ENCODE data around the gene ZBTB11.
"Not testable (repeated sequence)": the region's sequence is repeated elsewhere in the genome, so short reads cannot be mapped to it uniquely, and the experiment has no call there.

The ZBTB11 gene, protein sequence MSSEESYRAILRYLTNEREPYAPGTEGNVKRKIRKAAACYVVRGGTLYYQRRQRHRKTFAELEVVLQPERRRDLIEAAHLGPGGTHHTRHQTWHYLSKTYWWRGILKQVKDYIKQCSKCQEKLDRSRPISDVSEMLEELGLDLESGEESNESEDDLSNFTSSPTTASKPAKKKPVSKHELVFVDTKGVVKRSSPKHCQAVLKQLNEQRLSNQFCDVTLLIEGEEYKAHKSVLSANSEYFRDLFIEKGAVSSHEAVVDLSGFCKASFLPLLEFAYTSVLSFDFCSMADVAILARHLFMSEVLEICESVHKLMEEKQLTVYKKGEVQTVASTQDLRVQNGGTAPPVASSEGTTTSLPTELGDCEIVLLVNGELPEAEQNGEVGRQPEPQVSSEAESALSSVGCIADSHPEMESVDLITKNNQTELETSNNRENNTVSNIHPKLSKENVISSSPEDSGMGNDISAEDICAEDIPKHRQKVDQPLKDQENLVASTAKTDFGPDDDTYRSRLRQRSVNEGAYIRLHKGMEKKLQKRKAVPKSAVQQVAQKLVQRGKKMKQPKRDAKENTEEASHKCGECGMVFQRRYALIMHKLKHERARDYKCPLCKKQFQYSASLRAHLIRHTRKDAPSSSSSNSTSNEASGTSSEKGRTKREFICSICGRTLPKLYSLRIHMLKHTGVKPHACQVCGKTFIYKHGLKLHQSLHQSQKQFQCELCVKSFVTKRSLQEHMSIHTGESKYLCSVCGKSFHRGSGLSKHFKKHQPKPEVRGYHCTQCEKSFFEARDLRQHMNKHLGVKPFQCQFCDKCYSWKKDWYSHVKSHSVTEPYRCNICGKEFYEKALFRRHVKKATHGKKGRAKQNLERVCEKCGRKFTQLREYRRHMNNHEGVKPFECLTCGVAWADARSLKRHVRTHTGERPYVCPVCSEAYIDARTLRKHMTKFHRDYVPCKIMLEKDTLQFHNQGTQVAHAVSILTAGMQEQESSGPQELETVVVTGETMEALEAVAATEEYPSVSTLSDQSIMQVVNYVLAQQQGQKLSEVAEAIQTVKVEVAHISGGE

DNA sequence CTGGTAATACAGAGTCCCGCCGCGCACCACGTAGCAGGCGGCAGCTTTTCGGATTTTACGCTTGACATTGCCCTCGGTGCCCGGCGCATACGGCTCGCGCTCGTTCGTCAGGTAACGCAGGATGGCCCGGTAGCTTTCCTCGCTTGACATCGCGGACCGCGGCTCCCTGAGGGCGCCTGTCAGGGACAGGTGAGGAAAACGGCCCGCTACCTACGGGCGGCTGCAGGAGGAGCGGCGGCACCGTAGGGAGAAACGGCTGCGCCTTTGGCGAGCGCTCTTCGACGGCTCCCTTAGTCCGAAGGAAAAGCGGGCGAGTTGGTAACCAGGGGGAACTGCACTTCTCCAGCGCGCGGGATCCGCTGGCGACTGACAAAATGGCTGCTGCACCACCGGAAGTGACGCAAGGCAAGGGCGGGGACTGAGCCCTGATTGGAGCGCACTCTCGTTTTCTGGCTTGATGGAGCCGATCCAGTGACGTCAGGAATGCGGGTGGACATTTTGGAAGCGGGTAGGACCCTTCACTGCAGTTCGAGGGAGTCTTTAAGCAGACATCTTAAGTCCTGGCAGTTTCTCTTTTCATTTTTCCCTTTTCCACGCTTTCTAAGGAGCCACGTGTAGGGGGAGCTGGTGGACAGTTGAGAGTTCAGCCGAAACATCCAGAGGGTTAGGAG, at the start of gene ZBTB11:
ZBTB11 (minus strand) TSS at position 368 of the 671 bp plus-strand sequence; CDS start at position 150, 218 bp downstream.
- peak; percentile 99 to 100 for DNase-seq (ENCODE audit: low read depth in 2 of 2)

DNA sequence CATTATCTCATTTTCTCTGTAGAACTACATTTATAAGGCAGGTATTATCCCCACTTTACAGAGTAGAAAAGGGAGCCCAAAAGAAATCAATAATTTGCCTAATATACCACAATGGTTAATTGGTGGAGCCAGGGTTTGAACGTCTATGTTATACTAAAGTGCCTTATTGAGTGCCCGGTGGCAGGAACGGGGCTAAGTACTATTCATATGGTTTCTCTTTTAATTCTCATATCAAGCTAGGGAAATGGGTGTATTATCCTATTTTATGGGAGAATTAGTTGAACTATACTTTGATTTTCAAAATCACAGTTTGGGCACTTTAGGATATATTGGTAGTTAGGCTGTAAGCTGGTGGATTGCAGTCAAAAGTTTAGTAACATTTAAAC, 49.0 kb upstream of the ZBTB11 start:
- DNase-seq (ENCODE audit: low read depth in 2 of 2), result no peak

DNA sequence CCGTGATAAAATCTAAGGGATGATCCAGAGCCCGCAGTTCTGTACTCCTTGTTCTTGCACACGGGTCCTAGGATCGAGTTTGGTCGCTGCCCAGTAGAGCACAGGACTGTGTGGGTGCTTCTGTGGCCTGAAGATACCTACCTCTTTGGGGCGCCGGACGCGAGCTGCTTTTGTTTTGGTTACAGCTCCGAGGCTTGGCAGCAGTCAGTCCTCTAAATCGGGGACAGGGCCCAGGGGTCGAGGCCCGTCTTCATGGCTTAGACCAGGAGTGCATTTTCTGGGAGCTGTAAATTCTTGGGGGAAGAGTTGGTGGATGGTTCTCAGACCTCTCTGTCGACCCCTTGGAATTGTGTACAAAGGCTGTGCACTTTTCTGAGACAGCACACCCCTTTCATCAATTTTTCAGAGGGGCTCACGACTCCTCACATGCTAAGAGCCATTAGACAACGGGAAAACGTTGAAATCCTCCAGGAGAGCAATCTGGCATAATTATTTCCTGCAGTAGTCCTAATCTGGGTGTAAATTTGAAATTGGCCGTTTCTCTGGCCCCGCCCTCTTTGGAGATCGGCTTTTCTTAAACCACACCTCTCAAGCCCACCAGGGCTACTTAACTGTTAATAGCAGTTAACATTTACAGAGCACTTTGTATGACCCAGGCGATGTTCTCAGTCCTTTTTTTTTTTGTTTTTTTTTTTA, 48.4 kb upstream of the ZBTB11 start:
- DNase-seq (ENCODE audit: low read depth in 2 of 2), result peak; percentile 8 to 9

DNA sequence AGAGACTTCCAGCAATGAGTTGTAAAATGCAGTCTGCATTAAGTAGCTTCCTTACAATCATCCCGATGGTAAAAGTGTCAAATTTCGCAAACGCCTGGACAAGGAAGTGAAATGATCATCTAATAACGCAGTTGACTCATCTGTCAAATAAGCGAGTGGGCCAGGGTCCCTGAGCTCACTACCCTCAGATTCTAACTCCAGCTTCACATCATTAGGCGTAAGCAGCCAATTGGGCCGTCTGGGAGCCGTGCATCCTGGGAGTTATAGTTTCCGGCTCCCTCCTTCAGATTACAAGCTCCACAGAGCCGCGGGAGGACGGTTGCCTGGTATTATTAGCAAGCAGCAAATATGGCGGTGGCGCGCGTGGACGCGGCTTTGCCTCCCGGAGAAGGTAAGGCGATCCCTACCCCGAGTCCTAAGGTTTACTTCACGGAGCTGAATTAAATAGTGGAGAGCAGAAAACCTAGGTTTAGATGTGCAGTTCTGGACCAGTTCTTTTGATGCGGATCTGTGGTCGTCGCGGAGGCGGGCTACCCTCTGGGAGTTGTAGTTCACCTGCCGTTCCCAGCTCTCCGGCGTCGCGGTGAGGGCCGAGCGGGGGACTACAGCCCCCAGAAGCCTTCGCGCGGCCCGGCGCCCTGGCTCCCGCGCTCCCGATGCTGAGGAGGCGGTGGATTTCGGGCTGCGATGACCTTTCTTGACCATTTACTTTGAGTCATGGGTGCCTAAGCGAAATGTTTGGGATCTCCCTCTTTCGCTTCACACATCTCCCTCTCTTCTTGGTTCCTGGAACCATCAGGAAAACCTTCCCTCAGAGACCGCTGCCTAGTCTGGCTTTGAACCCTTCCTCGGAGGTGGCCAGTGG, 47.6 kb upstream of the ZBTB11 start, which contains the start of gene CEP97:
CEP97 (plus strand) TSS at position 286 of the 865 bp plus-strand sequence; CDS start at position 349, 63 bp downstream.
- peak; percentile 75 to 77 for DNase-seq (ENCODE audit: low read depth in 2 of 2)

DNA sequence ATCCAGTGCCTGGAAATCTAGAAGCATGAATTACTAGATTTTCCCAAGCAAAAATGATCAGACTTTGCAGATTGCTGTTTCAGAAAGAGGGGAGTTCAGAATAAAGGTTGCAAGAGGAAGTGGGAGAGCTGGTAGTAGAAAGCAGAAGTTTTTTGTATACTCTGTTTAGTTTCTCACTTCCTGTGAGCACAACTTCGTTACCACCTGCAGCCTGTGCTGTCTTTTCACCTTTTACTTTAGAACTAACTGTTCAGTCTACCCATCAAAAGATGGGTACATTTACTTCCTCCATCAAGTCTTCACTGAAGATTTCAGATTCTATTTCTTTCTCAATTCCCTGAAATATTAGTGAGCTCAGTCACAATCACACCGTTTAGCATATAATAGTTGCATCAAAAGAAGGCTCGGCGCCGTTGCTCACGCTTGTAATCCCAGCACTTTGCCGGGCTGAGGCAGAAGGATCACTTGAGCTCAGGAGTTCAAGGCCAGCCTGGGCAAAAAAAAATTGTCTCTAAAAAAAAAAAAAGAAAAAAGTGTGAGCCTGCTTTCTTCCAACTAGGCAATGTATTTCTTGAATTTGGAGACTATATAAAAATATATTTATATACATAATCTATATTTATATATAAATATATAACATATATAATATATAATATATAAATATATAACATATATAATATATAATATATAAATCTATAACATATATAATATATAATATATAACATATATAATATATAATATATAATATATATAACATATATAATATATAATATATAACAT, 45.7 kb upstream of the ZBTB11 start:
- no peak for DNase-seq (ENCODE audit: low read depth in 2 of 2)

DNA sequence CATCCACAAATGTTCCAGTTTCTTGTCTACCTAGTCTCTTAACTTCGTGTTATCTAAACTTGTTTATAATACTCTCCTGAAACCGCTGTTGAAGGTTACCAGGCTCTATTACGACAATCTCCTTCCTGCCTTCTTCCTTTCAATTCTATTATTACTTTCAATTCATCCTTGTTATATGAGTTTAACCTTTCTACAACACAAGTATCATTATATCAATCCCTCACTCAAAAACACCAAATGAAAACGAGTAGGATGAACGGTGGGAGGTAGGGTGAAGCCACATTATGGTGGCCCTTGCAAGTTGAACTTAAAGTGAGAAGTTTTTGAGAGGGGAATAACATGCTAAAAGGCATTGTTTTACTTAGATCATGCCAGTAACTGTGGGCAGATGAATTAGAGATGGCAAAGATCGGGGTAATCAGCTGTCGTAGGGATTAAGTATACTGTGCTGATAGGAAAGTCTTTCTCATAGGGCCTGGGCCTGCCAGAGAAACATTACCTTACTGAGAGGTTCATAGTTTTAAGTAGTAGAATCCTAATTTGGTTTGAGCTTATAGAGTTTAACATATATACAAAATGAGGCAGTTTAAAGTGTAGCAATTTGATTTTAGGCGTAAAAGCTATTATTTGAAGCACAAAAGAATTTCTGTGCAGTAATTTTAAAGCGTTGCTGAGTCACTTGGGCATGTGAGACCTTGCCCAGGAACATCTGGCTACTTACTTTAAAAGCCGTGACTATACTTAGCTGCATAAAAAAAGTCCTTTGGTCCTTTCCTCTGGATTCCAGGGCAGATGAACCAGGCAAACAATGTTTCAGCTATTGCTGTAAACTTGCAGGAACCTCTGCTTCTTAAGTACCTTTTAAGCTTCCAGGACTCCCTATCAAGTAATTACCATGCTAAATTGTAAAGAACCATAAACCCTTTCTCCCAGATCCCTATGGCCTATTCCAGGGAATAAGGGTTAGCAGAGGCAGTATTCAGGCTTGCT, 44.2 kb upstream of the ZBTB11 start:
- DNase-seq (ENCODE audit: low read depth in 2 of 2), result no peak

DNA sequence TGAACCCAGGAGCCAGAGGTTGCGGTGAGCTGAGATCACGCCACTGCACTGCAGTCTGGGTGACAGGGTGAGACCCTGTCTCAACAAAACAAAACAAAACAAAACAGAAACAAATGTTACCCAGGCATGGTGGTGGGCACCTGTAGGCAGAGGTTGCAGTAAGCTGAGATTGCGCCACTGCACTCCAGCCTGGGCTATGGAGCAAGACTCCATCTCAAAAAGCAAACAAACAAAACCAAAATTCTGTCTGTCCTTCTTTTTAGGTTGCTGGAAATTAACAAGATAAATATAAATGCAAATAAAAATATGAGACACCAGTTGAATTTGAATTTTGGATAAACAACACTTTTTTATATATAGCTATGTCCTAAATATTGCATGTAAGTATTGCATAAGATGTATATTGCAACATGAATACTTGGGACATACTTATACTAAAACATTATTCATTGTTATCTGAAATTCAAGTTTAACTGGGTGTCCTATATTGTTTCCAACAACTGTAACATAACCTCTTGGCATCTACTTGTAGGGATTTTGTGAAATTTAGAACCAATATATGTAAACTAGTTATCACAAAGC, 42.8 kb upstream of the ZBTB11 start:
- DNase-seq (ENCODE audit: low read depth in 2 of 2), result no peak

DNA sequence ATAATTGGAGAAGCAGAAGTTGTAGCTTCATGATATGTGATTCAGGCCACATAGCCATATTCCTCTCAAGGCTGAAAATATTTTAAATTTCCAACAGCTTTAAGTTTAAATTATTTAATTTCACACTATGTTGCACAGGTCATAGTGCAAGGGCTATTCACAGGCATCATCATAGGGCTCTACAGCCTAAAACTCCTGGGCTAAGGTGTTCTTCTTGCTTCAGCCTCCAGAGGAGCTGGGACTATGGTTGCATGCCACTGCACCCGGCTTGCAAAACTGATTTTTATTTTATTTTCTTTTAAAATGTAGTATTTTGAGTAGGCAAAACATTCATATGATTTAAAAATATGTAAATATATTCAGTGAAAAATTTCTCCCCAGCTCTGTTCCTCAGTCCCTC, 41.5 kb upstream of the ZBTB11 start:
- DNase-seq (ENCODE audit: low read depth in 2 of 2), result no peak

DNA sequence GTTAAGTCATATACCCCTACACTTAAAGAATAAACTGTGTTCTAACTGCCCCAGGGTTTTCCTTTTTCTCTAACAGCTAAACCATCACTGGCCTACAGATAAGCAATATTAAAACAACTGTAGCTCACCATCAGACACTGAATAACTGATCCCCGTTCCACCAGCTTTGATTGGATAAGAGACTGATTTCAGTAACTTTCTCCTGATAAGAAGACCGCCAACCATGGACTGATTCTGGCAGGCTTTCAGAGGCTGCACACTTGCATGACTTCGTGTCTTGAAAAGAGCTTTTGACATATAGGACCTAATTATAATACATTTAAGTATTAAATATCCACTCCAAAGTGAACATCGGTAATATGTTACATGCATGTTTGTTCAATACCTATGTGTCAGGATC, 32.2 kb upstream of the ZBTB11 start:
- no peak for DNase-seq (ENCODE audit: low read depth in 2 of 2)

DNA sequence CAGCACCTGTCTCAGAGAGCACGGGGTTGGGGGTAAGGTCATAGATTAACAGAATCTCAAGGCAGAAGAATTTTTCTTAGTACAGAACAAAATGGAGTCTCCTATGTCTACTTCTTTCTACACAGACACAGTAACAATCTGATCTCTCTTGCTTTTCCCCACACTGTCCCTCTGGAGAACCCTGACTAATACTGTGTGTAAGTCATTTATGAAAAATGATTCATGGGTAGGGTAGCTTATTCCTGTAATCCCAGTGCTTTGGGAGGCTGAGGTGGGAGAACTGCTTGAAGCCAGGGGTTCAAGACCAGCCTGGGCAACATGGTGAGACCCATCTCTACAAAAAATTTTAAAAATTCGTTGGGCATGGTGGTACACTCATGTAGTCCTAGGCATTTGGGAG, 27.7 kb upstream of the ZBTB11 start:
- not testable (repeated sequence) for DNase-seq (ENCODE audit: low read depth in 2 of 2)

DNA sequence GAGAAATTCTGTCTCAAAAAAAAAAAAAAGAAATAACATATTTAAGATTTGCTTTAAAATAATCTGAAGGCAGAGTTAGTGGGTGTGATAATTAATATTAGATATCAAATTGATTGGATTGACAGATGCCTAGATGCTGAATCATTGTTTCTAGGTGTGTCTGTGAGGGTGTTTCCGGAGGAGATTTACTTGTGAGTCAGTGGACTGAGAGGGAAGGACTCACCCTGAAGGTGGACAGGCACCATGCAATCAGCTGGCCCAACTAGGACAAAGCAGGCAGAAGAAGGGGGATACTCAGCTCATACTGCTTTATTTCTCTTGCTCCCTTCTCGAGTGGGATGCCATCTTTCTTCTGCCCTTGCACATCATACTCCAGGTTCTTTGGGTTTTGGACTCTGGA, 26.2 kb upstream of the ZBTB11 start:
- DNase-seq (ENCODE audit: low read depth in 2 of 2), result no peak

DNA sequence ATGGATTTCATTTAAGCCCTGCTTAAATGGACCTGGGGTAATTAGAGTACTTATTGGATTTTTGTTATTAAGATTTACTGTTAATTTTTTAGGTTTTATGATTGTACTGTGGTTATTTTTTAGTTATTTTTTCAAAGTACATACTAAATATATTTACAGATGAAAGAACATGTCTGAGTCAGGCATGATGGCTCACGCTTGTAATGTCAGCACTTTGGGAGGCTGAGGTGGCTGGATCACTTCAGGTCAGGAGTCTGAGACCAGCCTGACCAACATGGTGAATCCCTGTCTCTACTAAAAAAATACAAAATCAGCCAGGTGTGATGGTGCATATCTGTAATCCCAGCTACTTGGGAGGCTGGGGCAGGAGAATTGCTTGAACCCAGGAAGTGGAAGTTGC, 25.8 kb upstream of the ZBTB11 start:
- DNase-seq (ENCODE audit: low read depth in 2 of 2), result no peak

DNA sequence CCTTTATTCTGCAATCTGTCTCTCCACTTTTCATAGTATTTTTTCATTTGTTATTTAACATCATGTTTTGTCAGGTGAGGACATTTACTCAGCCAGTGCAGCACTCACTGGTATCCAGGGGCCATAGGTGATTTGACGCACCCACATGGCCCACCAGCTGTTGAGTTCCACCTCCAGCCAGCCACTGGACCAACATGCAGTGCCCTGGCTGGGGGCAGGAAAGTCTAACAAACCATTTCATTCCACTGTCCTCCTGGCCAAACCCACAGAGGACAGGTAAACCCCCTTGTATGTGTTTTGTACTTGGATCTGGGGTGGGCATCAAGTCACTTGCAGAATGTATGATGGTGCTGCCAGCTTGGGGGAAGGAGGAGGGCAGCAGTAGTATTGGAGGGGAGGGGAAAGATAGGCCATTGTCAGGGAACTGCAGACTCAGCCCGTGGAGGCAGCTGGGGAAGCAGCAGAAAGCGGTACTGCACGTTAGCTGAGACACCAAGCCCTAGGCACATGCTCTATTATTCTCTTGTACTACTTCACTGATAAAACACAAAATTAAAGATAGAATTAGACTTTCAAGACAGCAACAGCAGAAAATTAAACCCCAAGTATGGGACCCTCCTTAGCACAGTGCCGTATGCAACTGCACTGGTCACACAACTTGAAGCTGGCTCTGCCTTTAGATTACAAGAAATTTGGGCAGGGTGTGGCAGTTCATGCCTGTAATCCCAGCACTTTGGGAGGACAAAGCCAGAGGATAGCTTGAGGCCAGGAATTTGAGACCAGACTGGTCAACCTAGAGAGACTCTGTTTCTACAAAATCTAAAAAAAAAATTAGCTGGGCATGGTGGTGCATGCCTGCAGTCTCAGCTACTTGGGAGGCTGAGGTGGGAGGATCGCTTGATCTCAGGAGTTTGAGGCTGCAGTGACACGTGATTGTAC, 25.0 kb upstream of the ZBTB11 start:
- no peak for DNase-seq (ENCODE audit: low read depth in 2 of 2)

DNA sequence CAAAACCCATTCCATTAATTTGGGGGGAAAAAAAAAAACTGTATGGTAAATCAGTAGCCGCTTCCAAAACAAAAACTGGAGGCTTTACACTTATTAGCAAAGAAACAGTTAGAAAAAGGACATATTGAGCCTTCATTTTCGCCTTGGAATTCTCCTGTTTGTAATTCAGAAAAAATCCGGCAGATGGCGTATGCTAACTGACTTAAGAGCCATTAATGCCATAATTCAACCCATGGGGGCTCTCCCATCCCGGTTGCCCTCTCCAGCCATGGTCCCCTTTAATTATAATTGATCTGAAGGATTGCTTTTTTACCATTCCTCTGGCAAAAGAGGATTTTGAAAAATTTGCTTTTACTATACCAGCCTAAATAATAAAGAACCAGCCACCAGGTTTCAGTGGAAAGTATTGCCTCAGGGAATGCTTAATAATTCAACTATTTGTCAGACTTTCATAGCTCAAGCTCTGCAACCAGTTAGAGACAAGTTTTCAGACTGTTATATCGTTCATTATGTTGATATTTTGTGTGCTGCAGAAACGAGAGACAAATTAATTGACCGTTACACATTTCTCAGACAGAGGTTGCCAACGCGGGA, 18.9 kb upstream of the ZBTB11 start:
- DNase-seq (ENCODE audit: low read depth in 2 of 2), result no peak

DNA sequence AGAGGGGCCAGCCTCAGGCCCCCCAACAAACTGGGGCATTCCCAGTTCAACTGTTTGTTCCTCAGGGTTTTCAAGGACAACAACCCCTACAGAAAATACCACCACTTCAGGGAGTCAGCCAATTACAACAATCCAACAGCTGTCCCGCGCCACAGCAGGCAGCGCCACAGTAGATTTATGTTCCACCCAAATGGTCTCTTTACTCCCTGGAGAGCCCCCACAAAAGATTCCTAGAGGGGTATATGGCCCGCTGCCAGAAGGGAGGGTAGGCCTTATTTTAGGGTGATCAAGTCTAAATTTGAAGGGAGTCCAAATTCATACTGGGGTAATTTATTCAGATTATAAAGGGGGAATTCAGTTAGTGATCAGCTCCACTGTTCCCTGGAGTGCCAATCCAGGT, 17.9 kb upstream of the ZBTB11 start:
- not testable (repeated sequence) for DNase-seq (ENCODE audit: low read depth in 2 of 2)

DNA sequence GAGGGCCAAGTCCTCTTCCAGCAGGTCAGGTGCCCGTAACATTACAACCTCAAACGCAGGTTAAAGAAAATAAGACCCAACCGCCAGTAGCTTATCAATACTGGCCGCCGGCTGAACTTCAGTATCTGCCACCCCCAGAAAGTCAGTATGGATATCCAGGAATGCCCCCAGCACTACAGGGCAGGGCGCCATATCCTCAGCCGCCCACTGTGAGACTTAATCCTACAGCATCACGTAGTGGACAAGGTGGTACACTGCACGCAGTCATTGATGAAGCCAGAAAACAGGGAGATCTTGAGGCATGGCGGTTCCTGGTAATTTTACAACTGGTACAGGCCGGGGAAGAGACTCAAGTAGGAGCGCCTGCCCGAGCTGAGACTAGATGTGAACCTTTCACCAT, 16.6 kb upstream of the ZBTB11 start:
- not testable (repeated sequence) for DNase-seq (ENCODE audit: low read depth in 2 of 2)
